H1 (cell line): ENCODE results near the gene LRRC4C. TPM values are rescaled to one million over a fixed set of nuclear protein-coding genes. Genes with fewer than 3 reads are reported as not detected.

Source experiments
- CTCF ChIA-PET: fragments of 300-600 bp; sonication (Branson Sonifier 250); formaldehyde crosslinking; loops from one replicate; lab custom pipeline; 2021; ENCODE audit not compliant: partially characterized antibody; lab: Charles Lee
- POLR2A ChIA-PET: fragments of 300-600 bp; sonication (Branson Sonifier 250); formaldehyde crosslinking; loops from one replicate; lab custom pipeline; 2021; ENCODE audit warnings: inconsistent platforms; ENCODE audit not compliant: partially characterized antibody; lab: Charles Lee
- DNase-seq, 2 experiments: peaks; one replicate each; pipeline versions ENCODE4 v3.0.0 to v3.0.0-alpha.2; 2010 to 2022; ENCODE audit warnings: low spot score in 2 of 2, low read depth in 1 of 2, mixed read lengths in 1 of 2
- FAIRE-seq: peaks from 2 replicates; lab custom pipeline; 2011; peaks lifted over from hg19 to GRCh38; lab: Jason Lieb, UNC
- H2AFZ ChIP-seq: 2 replicates; pipeline ENCODE4 v1.8.1; 2012; ENCODE audit warnings: low read length, inconsistent platforms
- H2AK5ac ChIP-seq: 2 replicates; pipeline ENCODE4 v1.6.1; 2013; ENCODE audit warnings: low read depth, low read length
- H2BK120ac ChIP-seq: replicated peaks from 2 replicates; pipeline ENCODE3; 2013; ENCODE audit warnings: low read depth, low read length, inconsistent platforms
- H2BK12ac ChIP-seq: 2 replicates; pipeline ENCODE4 v1.6.1; 2013; ENCODE audit warnings: low read depth, low read length
- H2BK15ac ChIP-seq: 2 replicates; pipeline ENCODE4 v1.6.1; 2013; ENCODE audit warnings: low read length
- H2BK20ac ChIP-seq: 2 replicates; pipeline ENCODE4 v1.6.1; 2013; ENCODE audit warnings: low read length
- H2BK5ac ChIP-seq: 2 replicates; pipeline ENCODE4 v1.6.1; 2013; ENCODE audit warnings: low read depth, low read length
- H3K14ac ChIP-seq: 2 replicates; pipeline ENCODE4 v1.6.1; 2013; ENCODE audit warnings: inconsistent platforms; ENCODE audit not compliant: insufficient read length
- H3K18ac ChIP-seq: 2 replicates; pipeline ENCODE4 v1.6.1; 2013; ENCODE audit warnings: low read length; ENCODE audit errors: extremely low read depth
- H3K23ac ChIP-seq: 2 replicates; pipeline ENCODE4 v1.6.1; 2013; ENCODE audit warnings: inconsistent platforms; ENCODE audit not compliant: insufficient read length
- H3K23me2 ChIP-seq: 2 replicates; pipeline ENCODE4 v1.6.1; 2013; ENCODE audit warnings: low read depth, low read length
- H3K27ac ChIP-seq: 2 replicates; pipeline ENCODE4 v1.6.1; 2011; ENCODE audit warnings: low read depth, low read length, inconsistent platforms
- H3K27me3 ChIP-seq, 4 experiments: replicated peaks in 1 of 4; 1 replicate in 1 of 4; 2 replicates in 3 of 4; pipeline versions ENCODE4 v1.6.1 to v1.8.1; 2011 to 2013; ENCODE audit warnings: low read length in 3 of 4, mild to moderate bottlenecking in 3 of 4, inconsistent platforms in 2 of 4, mixed read lengths in 2 of 4, moderate library complexity in 1 of 4; ENCODE audit not compliant: control insufficient read depth in 3 of 4, insufficient read depth in 3 of 4; ENCODE audit errors: extremely low read depth in 1 of 4
- H3K36me3 ChIP-seq, 4 experiments: 2 replicates each; pipeline versions ENCODE4 v1.6.1 to v1.8.1; 2011 to 2013; ENCODE audit warnings: mild to moderate bottlenecking in 4 of 4, low read length in 3 of 4, moderate library complexity in 2 of 4, control low read depth in 1 of 4, inconsistent platforms in 1 of 4; ENCODE audit not compliant: insufficient read depth in 4 of 4, control insufficient read depth in 2 of 4
- H3K4ac ChIP-seq: replicated peaks from 2 replicates; pipeline ENCODE3; 2013; ENCODE audit warnings: low read length, low read depth, mixed read lengths, inconsistent platforms; ENCODE audit not compliant: insufficient read length
- H3K4me1 ChIP-seq, 4 experiments: replicated peaks in 1 of 4; 1 replicate in 1 of 4; 2 replicates in 3 of 4; pipeline versions ENCODE4 v1.6.1 to v1.8.1; 2011 to 2013; ENCODE audit warnings: low read length in 3 of 4, inconsistent platforms in 2 of 4, mixed read lengths in 1 of 4; ENCODE audit not compliant: insufficient read depth in 4 of 4, control insufficient read depth in 3 of 4
- H3K4me2 ChIP-seq, 2 experiments: 2 replicates each; pipeline versions ENCODE4 v1.6.1 to v1.8.1; 2011 to 2013; ENCODE audit warnings: low read depth in 2 of 2, low read length in 2 of 2, control low read depth in 1 of 2, inconsistent platforms in 1 of 2, mild to moderate bottlenecking in 1 of 2; ENCODE audit not compliant: insufficient read depth in 1 of 2
- H3K4me3 ChIP-seq, 4 experiments: fragments of 200-600, 300-600 bp in 1 of 4; sonication (generic), shearing (Covaris generic), sonication (Bioruptor Twin) in 1 of 4; 2 replicates each; pipeline versions ENCODE4 v1.5.1 to v1.8.1; 2011 to 2016; ENCODE audit warnings: low read length in 4 of 4, low read depth in 3 of 4, control low read depth in 2 of 4, inconsistent platforms in 2 of 4, mild to moderate bottlenecking in 2 of 4, mixed read lengths in 1 of 4, moderate library complexity in 1 of 4; ENCODE audit not compliant: insufficient read depth in 2 of 4; ENCODE audit errors: extremely low read depth in 1 of 4
- H3K56ac ChIP-seq: replicated peaks from 2 replicates; pipeline ENCODE3; 2013; ENCODE audit warnings: low read depth, mild to moderate bottlenecking, mixed read lengths, low read length, inconsistent platforms; ENCODE audit not compliant: insufficient read length
- H3K79me1 ChIP-seq: 2 replicates; pipeline ENCODE4 v1.6.1; 2013; ENCODE audit warnings: low read depth, low read length, control low read depth
- H3K79me2 ChIP-seq, 2 experiments: 2 replicates each; pipeline versions ENCODE4 v1.6.1 to v1.8.1; 2012 to 2013; ENCODE audit warnings: low read length in 2 of 2, mild to moderate bottlenecking in 2 of 2, inconsistent platforms in 1 of 2; ENCODE audit not compliant: insufficient read depth in 2 of 2, control insufficient read depth in 1 of 2
- H3K9ac ChIP-seq, 4 experiments: replicated peaks in 1 of 4; 1 replicate in 1 of 4; 2 replicates in 3 of 4; pipeline versions ENCODE4 v1.6.1 to v1.8.1; 2011 to 2013; ENCODE audit warnings: low read depth in 3 of 4, low read length in 3 of 4, control low read depth in 2 of 4, mild to moderate bottlenecking in 2 of 4, moderate library complexity in 2 of 4, inconsistent platforms in 1 of 4; ENCODE audit errors: extremely low read depth in 1 of 4
- H3K9me3 ChIP-seq, 2 experiments: 2 replicates each; pipeline versions ENCODE4 v1.6.1 to v1.8.1; 2012 to 2013; ENCODE audit warnings: mild to moderate bottlenecking in 2 of 2, moderate library complexity in 2 of 2, control low read depth in 1 of 2, inconsistent platforms in 1 of 2, low read depth in 1 of 2, low read length in 1 of 2, mixed read lengths in 1 of 2; ENCODE audit not compliant: insufficient read depth in 2 of 2
- H4K20me1 ChIP-seq, 2 experiments: replicated peaks in 1 of 2; 2 replicates each; pipeline versions ENCODE3 to v1.8.1; 2011 to 2013; ENCODE audit warnings: inconsistent platforms in 2 of 2, low read length in 2 of 2, mild to moderate bottlenecking in 1 of 2; ENCODE audit not compliant: insufficient read depth in 2 of 2, control insufficient read depth in 1 of 2
- H4K5ac ChIP-seq: 2 replicates; pipeline ENCODE4 v1.6.1; 2013; ENCODE audit warnings: low read length, low read depth, mixed read lengths, inconsistent platforms; ENCODE audit not compliant: insufficient read length
- H4K8ac ChIP-seq: 2 replicates; pipeline ENCODE4 v1.8.0; 2013; ENCODE audit warnings: mild to moderate bottlenecking, moderate library complexity, low read length, inconsistent platforms; ENCODE audit not compliant: insufficient read depth; ENCODE audit errors: extremely low read depth
- H4K91ac ChIP-seq: replicated peaks from 2 replicates; pipeline ENCODE3; 2013; ENCODE audit warnings: low read length, mixed read lengths, inconsistent platforms; ENCODE audit not compliant: insufficient read length
- BACH1 ChIP-seq: IDR thresholded peaks from 2 replicates; pipeline ENCODE4 v1.6.1; 2012; ENCODE audit warnings: low read length, improper control_type of control experiment
- CBX5 ChIP-seq: fragments of 300-800, 300-1000 bp; sonication (generic); IDR thresholded peaks from 2 replicates; pipeline ENCODE4 v1.7.1; 2016; ENCODE audit warnings: antibody characterized with exemption, low read length, low read depth
- CREB1 ChIP-seq: IDR thresholded peaks from 2 replicates; pipeline ENCODE4 v1.6.1; 2012; ENCODE audit warnings: inconsistent platforms
- RBBP5 ChIP-seq: IDR thresholded peaks from 2 replicates; pipeline ENCODE4 v1.7.1; 2012; ENCODE audit warnings: low read depth, mild to moderate bottlenecking, inconsistent platforms, low read length, moderate library complexity, borderline replicate concordance
- RNF2 ChIP-seq: fragments of 200-900, 300-1000 bp; sonication (generic); IDR thresholded peaks from 2 replicates; pipeline ENCODE4 v1.7.1; 2016; ENCODE audit warnings: borderline replicate concordance, low read depth, mild to moderate bottlenecking, antibody characterized with exemption, low read length; ENCODE audit not compliant: poor library complexity, severe bottlenecking; ENCODE audit errors: missing control alignments
- SIRT6 ChIP-seq: IDR thresholded peaks from one replicate; pipeline ENCODE4 v1.7.1; 2012; ENCODE audit warnings: low read length, inconsistent platforms
- TAF1 ChIP-seq: IDR thresholded peaks from 2 replicates; pipeline ENCODE4 v1.6.1; 2011; ENCODE audit warnings: mild to moderate bottlenecking, low read depth, low read length
- WGBS, 2 experiments: shearing (Covaris generic) in 1 of 2; methylation state at CpG; one replicate each; pipeline versions ENCODE4 v1.1.6 to v1.1.7; 2013 to 2015; ENCODE audit warnings: low lambda C conversion rate in 2 of 2, mixed read lengths in 2 of 2, inconsistent platforms in 1 of 2, low coverage in 1 of 2, missing lambda C conversion rate in 1 of 2; ENCODE audit not compliant: insufficient replicate concordance in 2 of 2, insufficient coverage in 1 of 2, insufficient read length in 1 of 2; ENCODE audit errors: extremely low coverage in 1 of 2, missing lambda C conversion rate in 1 of 2; 5-methylcytosine and 5-hydroxymethylcytosine counted together
- polyA plus RNA-seq, 7 experiments: library from polyadenylated mRNA; depleted of rRNA in 3 of 7; stranded (reverse) in 5 of 7; unstranded in 2 of 7; fragments of >200 nt in 5 of 7; fragments of 200-250 nt in 2 of 7; gene quantifications; 1 replicate in 5 of 7; 2 replicates in 1 of 7; 4 replicates in 1 of 7; pipeline versions ENCODE4 v1.2.1 to v1.2.3, GENCODE V29; 2011 to 2013; ENCODE audit warnings: missing spikeins in 2 of 7, mixed read lengths in 2 of 7
- total RNA-seq: library from RNA; stranded (reverse); fragmentation: NEBNext Ultra II Directional; extraction: Animal tissue kit (Norgen Biotek cat#: 25700); gene quantifications from 2 replicates; pipeline ENCODE4 v1.2.1, GENCODE V29; 2021

The LRRC4C gene
- total and polyA plus RNA-seq, 2 of the 8 experiments (the other 6 are each of a cell fraction or from before 2014, with no cell fraction given) = 0.23 to 2.2 TPM

DNA sequence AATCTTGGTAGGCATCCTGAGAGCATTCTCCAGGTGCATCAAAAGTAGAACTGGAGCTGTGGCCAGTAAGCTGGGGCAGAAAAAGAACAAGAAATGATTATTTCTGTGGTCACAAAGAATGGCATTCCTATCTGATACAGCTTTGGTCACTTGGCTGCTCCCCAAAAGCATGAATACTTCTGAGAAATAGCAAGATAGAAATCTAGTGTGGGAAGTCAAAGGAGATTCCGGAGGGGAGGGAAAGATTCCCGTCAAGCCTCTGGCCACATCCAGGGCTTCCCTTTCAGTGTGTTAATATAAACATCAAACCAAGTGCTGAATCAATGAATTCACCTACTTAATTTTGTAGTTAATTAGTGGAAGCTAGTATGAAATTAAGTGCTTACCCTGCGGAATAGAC lies 1185.4 kb downstream of the LRRC4C start:
- H3K4me1 ChIP-seq = no peaks in the 10 kb centered on the region
- H3K23ac ChIP-seq = no peak overlapping the region
- no peak overlapping the region for H2BK120ac ChIP-seq
- H3K23me2 ChIP-seq = no peaks in the 10 kb centered on the region; the same call in 1 of the 2 replicates
- H3K4ac ChIP-seq = no peak overlapping the region
- no peak overlapping the region for H3K9ac ChIP-seq
- CTCF ChIA-PET = interaction anchor here (1.0 to 2.4 kb wide), 3 partner anchors 9 to 23 kb away, joined by 3 to 9 read pairs (median 3); no protein-coding TSS in a partner anchor
- no peak overlapping the region for H2BK5ac ChIP-seq
- H3K79me2 ChIP-seq = no peaks in the 10 kb centered on the region
- FAIRE-seq = no peak
- no peaks in the 10 kb centered on the region for H3K79me1 ChIP-seq
- no peak overlapping the region for H2AK5ac ChIP-seq
- no peak overlapping the region for H2BK20ac ChIP-seq
- H2BK15ac ChIP-seq = no peak overlapping the region
- H3K56ac ChIP-seq = no peak overlapping the region
- H3K4me3 ChIP-seq = no peak overlapping the region
- POLR2A ChIA-PET = no interaction called here
- H4K8ac ChIP-seq = no peak overlapping the region
- no peak overlapping the region for H2AFZ ChIP-seq
- H4K91ac ChIP-seq = no peak overlapping the region
- WGBS, 2 experiments = 73% methylated on average over 3 of the region's 3 CpGs; no CpG with 5 or more reads in 1 of the 2 experiments
- no peak overlapping the region for H3K14ac ChIP-seq
- no peak overlapping the region for H3K27ac ChIP-seq
- H2BK12ac ChIP-seq = no peak overlapping the region
- no peak overlapping the region for H3K4me2 ChIP-seq
- no peak overlapping the region for H3K18ac ChIP-seq
- no peak overlapping the region for H4K5ac ChIP-seq
- H3K36me3 ChIP-seq = no peaks in the 10 kb centered on the region
- no peaks in the 10 kb centered on the region for H3K27me3 ChIP-seq
- H4K20me1 ChIP-seq = no peaks in the 10 kb centered on the region
- H3K9me3 ChIP-seq = no peaks in the 10 kb centered on the region
- no peak for DNase-seq
- TF ChIP-seq SIRT6 (no peak), RNF2 (no peak), RBBP5 (no peak), CBX5 (no peak), CREB1 (no peak), BACH1 (no peak), TAF1 (no peak)
